GM12865 (cell line): ENCODE data around the gene ARHGAP6.
A peak's percentile ranks its signal among the peaks of the same experiment; 100 is the strongest.

ENCODE experiments used
- DNase-seq: peaks from one replicate; pipeline ENCODE4 v3.0.0; 2010; ENCODE audit warnings: low read depth
- H3K4me3 ChIP-seq: 2 replicates; pipeline ENCODE4 v1.5.1; 2011; ENCODE audit warnings: mild to moderate bottlenecking, low read depth, low read length, control low read depth
- CTCF ChIP-seq: IDR thresholded peaks from 2 replicates; pipeline ENCODE4 v1.5.1; 2011; ENCODE audit warnings: low read length, control low read depth, low read depth, inconsistent platforms; ENCODE audit not compliant: insufficient read depth; ENCODE audit errors: missing control alignments

The ARHGAP6 gene

DNA sequence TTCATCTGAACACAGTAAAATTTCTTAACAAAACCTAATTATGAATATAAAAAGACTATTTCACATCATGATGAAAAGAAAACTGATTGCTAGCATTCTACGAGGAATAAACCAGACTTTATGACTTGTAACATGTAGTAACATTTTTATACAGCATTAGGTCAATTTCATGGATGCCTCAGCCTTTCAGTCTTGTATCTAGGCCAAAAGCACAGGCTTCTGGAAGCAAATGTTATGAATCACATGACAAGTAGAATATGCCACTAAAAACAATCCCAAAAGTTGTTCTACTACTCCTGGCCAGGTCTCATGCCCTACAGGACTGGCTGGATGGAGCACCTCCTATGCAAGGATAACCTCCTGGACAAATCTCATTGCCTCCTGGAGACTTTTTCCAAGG, 101.2 kb downstream of the ARHGAP6 start:
- H3K4me3 ChIP-seq: no peak overlapping the region
- no peak for DNase-seq
- no peak for TF ChIP-seq CTCF

GRCh38 chrX:11562570-11562969, 103.2 kb downstream of the ARHGAP6 start:
- no peak overlapping the region for H3K4me3 ChIP-seq
- no peak for TF ChIP-seq CTCF
- no peak for DNase-seq

GRCh38 chrX:11558972-11559371, 106.7 kb downstream of the ARHGAP6 start:
- peak; percentile 29 for TF ChIP-seq CTCF
- peak; percentile 49 for DNase-seq
- no peak overlapping the region for H3K4me3 ChIP-seq

DNA sequence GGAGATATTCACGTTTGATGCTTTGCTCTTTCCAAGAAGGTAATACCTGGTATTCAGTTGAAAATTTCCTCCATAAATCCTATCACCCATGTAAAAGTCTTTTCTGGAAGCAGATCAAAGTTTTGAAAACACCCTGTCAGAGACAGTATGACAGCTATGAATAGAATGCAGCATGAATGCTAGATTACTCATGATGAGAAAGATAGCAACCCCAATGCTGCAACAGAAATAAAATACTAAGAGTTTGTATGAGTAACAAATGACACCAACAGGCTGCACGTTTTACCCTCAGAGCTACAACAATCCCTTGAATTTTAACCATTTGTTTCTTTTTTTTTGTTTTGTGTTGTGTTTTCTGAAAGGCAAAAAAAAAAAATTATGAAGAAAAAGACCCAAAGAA, 108.6 kb downstream of the ARHGAP6 start:
- no peak for TF ChIP-seq CTCF
- peak; percentile 30 for DNase-seq

DNA sequence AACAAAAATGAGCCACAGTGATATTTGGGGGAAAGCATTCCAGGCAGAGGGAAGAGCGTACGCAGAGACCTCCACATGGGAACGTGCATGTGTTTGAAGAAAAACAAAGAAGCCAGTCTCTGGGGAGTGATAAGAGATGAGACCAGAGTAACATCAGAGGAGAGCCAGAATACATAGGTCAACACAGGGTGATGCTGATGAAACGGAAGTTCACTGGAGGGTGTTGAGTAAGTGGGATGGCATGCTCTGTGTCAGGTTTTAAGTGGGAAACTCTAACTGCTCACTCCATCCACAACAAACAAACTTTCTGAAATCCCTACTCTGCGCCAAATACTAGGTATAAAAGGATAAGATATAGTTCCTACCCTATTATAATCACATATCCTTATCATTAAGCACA, 110.0 kb downstream of the ARHGAP6 start:
- no peak for DNase-seq
- no peak overlapping the region for H3K4me3 ChIP-seq
- no peak for TF ChIP-seq CTCF

More for the DNA sequence above, 108.6 kb downstream of the ARHGAP6 start:
- H3K4me3 ChIP-seq: no peak overlapping the region

- no peak overlapping the region for H3K4me3 ChIP-seq
- DNase-seq: no peak
- TF ChIP-seq CTCF: no peak
Observed at GRCh38 chrX:11553594-11553993, 112.1 kb downstream of the ARHGAP6 start.

GRCh38 chrX:11551151-11551550, 114.6 kb downstream of the ARHGAP6 start:
- TF ChIP-seq CTCF: no peak
- DNase-seq: no peak
- H3K4me3 ChIP-seq: no peak overlapping the region
